ENCODE data around the gene PDGFA. TPM values are rescaled to one million over a fixed set of nuclear protein-coding genes. Genes with fewer than 3 reads are reported as not detected.

The PDGFA gene
- total RNA-seq, 2 experiments from 2014 or later = 5.2 to 5.3 TPM

- ChIA-PET CTCF (interaction anchor here (0.6 kb wide), 1 partner anchor 101 kb away, joined by 3 read pairs; no protein-coding TSS in a partner anchor), POLR2A (no interaction called here)
- ATAC-seq = no peak
These were observed 24.3 kb downstream of the PDGFA start for GRCh38 chr7:495326-495725.

GRCh38 chr7:494906-495305 lies 24.7 kb downstream of the PDGFA start:
- intact Hi-C loops (cut with DNase I, micrococcal nuclease) = no loop called here
- no peak overlapping the region for H3K27ac Mint-ChIP-seq
- no peaks in the 10 kb centered on the region for H3K27me3 Mint-ChIP-seq
- no peak for ATAC-seq
- H3K4me1 Mint-ChIP-seq = peaks cover 5% of the 10 kb centered on the region
- no peaks in the 10 kb centered on the region for H3K9me3 Mint-ChIP-seq (ENCODE audit: low read depth)
- ChIA-PET POLR2A (no interaction called here), CTCF (no interaction called here)
- no peak overlapping the region for H3K4me3 Mint-ChIP-seq
- H3K36me3 Mint-ChIP-seq (ENCODE audit: low read depth) = peaks cover 2% of the 10 kb centered on the region
- DNase-seq = no peak

More at GRCh38 chr7:495326-495725, 24.3 kb downstream of the PDGFA start:
- intact Hi-C loops (cut with DNase I, micrococcal nuclease) = no loop called here
- Mint-ChIP-seq H3K27me3 (no peaks in the 10 kb centered on the region), H3K4me3 (no peak overlapping the region), H3K27ac (no peak overlapping the region), H3K9me3 (ENCODE audit: low read depth) (no peaks in the 10 kb centered on the region), H3K4me1 (peaks cover 5% of the 10 kb centered on the region), H3K36me3 (ENCODE audit: low read depth) (peaks cover 2% of the 10 kb centered on the region)
- DNase-seq = no peak

- CTCF ChIA-PET = no interaction called here
- Mint-ChIP-seq H3K27me3 (no peaks in the 10 kb centered on the region), H3K36me3 (ENCODE audit: low read depth) (no peaks in the 10 kb centered on the region), H3K4me3 (no peak overlapping the region), H3K9me3 (ENCODE audit: low read depth) (no peaks in the 10 kb centered on the region), H3K27ac (no peak overlapping the region), H3K4me1 (peaks cover 5% of the 10 kb centered on the region)
- DNase-seq (no peak), ATAC-seq (no peak)
- POLR2A ChIA-PET = interaction anchor here (0.5 kb wide), 1 partner anchor 190 kb away, joined by 3 read pairs; no protein-coding TSS in a partner anchor
- intact Hi-C loops (cut with DNase I, micrococcal nuclease) = no loop called here
These were observed 25.4 kb downstream of the PDGFA start for GRCh38 chr7:494259-494687.

- Mint-ChIP-seq H3K27me3 (no peaks in the 10 kb centered on the region), H3K27ac (no peak overlapping the region), H3K9me3 (ENCODE audit: low read depth) (no peaks in the 10 kb centered on the region), H3K4me1 (peaks cover 5% of the 10 kb centered on the region), H3K4me3 (no peak overlapping the region), H3K36me3 (ENCODE audit: low read depth) (no peaks in the 10 kb centered on the region)
- CTCF ChIA-PET = no interaction called here
- ATAC-seq = no peak
- DNase-seq = no peak
- POLR2A ChIA-PET = interaction anchor here (0.5 kb wide), 1 partner anchor 190 kb away, joined by 3 read pairs; no protein-coding TSS in a partner anchor
- intact Hi-C loops (cut with DNase I, micrococcal nuclease) = no loop called here
These were observed 25.9 kb downstream of the PDGFA start for GRCh38 chr7:493661-494251.

- H3K9me3 Mint-ChIP-seq (ENCODE audit: low read depth) = no peaks in the 10 kb centered on the region
- DNase-seq (no peak), ATAC-seq (no peak)
- no peaks in the 10 kb centered on the region for H3K36me3 Mint-ChIP-seq (ENCODE audit: low read depth)
- ChIA-PET POLR2A (no interaction called here), CTCF (no interaction called here)
- H3K27me3 Mint-ChIP-seq = no peaks in the 10 kb centered on the region
- H3K4me3 Mint-ChIP-seq = no peak overlapping the region
- no peaks in the 10 kb centered on the region for H3K4me1 Mint-ChIP-seq
- H3K27ac Mint-ChIP-seq = no peak overlapping the region
- intact Hi-C loops (cut with DNase I, micrococcal nuclease) = no loop called here
These were observed 27.0 kb downstream of the PDGFA start for GRCh38 chr7:492714-493065.

GRCh38 chr7:491958-492713 lies 27.5 kb downstream of the PDGFA start:
- H3K27ac Mint-ChIP-seq = no peak overlapping the region
- ChIA-PET CTCF (no interaction called here), POLR2A (no interaction called here)
- intact Hi-C loops (cut with DNase I, micrococcal nuclease) = no loop called here
- no peak overlapping the region for H3K4me3 Mint-ChIP-seq
- no peaks in the 10 kb centered on the region for H3K36me3 Mint-ChIP-seq (ENCODE audit: low read depth)
- ATAC-seq (no peak), DNase-seq (no peak)
- no peaks in the 10 kb centered on the region for H3K4me1 Mint-ChIP-seq
- no peaks in the 10 kb centered on the region for H3K27me3 Mint-ChIP-seq
- H3K9me3 Mint-ChIP-seq (ENCODE audit: low read depth) = no peaks in the 10 kb centered on the region

- H3K4me3 Mint-ChIP-seq = no peak overlapping the region
- peaks cover 2% of the 10 kb centered on the region for H3K27me3 Mint-ChIP-seq
- H3K9me3 Mint-ChIP-seq (ENCODE audit: low read depth) = no peaks in the 10 kb centered on the region
- no peaks in the 10 kb centered on the region for H3K4me1 Mint-ChIP-seq
- ATAC-seq = no peak
- CTCF ChIA-PET = no interaction called here
- POLR2A ChIA-PET = no interaction called here
- H3K27ac Mint-ChIP-seq = no peak overlapping the region
- intact Hi-C loops (cut with DNase I, micrococcal nuclease) = no loop called here
- DNase-seq = no peak
- H3K36me3 Mint-ChIP-seq (ENCODE audit: low read depth) = no peaks in the 10 kb centered on the region
These were observed 28.2 kb downstream of the PDGFA start for GRCh38 chr7:491292-491957.

GRCh38 chr7:490461-491291 lies 29.0 kb downstream of the PDGFA start:
- Mint-ChIP-seq H3K36me3 (ENCODE audit: low read depth) (no peaks in the 10 kb centered on the region), H3K27ac (no peak overlapping the region), H3K4me3 (no peak overlapping the region), H3K9me3 (ENCODE audit: low read depth) (no peaks in the 10 kb centered on the region), H3K27me3 (peaks cover 6% of the 10 kb centered on the region), H3K4me1 (no peaks in the 10 kb centered on the region)
- DNase-seq (no peak), ATAC-seq (no peak)
- intact Hi-C loops (cut with DNase I, micrococcal nuclease) = no loop called here
- ChIA-PET POLR2A (no interaction called here), CTCF (no interaction called here)

GRCh38 chr7:489876-490275 lies 29.8 kb downstream of the PDGFA start:
- intact Hi-C loops (cut with DNase I, micrococcal nuclease) = no loop called here
- no peak overlapping the region for H3K4me3 Mint-ChIP-seq
- no peaks in the 10 kb centered on the region for H3K4me1 Mint-ChIP-seq
- no peaks in the 10 kb centered on the region for H3K9me3 Mint-ChIP-seq (ENCODE audit: low read depth)
- no peak for ATAC-seq
- ChIA-PET CTCF (no interaction called here), POLR2A (no interaction called here)
- no peak for DNase-seq
- peaks cover 6% of the 10 kb centered on the region for H3K27me3 Mint-ChIP-seq
- H3K27ac Mint-ChIP-seq = no peak overlapping the region
- no peaks in the 10 kb centered on the region for H3K36me3 Mint-ChIP-seq (ENCODE audit: low read depth)

GRCh38 chr7:486216-486743 lies 33.4 kb downstream of the PDGFA start:
- DNase-seq (no peak), ATAC-seq (no peak)
- Mint-ChIP-seq H3K27me3 (peaks cover 14% of the 10 kb centered on the region), H3K4me1 (no peaks in the 10 kb centered on the region), H3K36me3 (ENCODE audit: low read depth) (no peaks in the 10 kb centered on the region), H3K9me3 (ENCODE audit: low read depth) (peaks cover 2% of the 10 kb centered on the region), H3K27ac (no peak overlapping the region), H3K4me3 (no peak overlapping the region)
- ChIA-PET POLR2A (no interaction called here), CTCF (interaction anchor here (0.8 kb wide), 1 partner anchor 15 kb away, joined by 3 read pairs; no protein-coding TSS in a partner anchor)
- intact Hi-C loops (cut with DNase I, micrococcal nuclease) = no loop called here

GRCh38 chr7:485188-486081 lies 34.2 kb downstream of the PDGFA start:
- ATAC-seq (no peak), DNase-seq (no peak)
- Mint-ChIP-seq H3K36me3 (ENCODE audit: low read depth) (no peaks in the 10 kb centered on the region), H3K4me3 (no peak overlapping the region), H3K4me1 (no peaks in the 10 kb centered on the region), H3K27me3 (peaks cover 14% of the 10 kb centered on the region), H3K9me3 (ENCODE audit: low read depth) (peaks cover 2% of the 10 kb centered on the region), H3K27ac (no peak overlapping the region)
- POLR2A ChIA-PET = no interaction called here
- CTCF ChIA-PET = no interaction called here
- intact Hi-C loops (cut with DNase I, micrococcal nuclease) = no loop called here
